ENCODE data around the gene SMIM17.
"Not testable (repeated sequence)": the region's sequence is repeated elsewhere in the genome, so short reads cannot be mapped to it uniquely, and the experiment has no call there.

The SMIM17 gene

GRCh38 chr19:56661248-56661647 lies 18.3 kb downstream of the SMIM17 start:
- no peak for DNase-seq

DNA sequence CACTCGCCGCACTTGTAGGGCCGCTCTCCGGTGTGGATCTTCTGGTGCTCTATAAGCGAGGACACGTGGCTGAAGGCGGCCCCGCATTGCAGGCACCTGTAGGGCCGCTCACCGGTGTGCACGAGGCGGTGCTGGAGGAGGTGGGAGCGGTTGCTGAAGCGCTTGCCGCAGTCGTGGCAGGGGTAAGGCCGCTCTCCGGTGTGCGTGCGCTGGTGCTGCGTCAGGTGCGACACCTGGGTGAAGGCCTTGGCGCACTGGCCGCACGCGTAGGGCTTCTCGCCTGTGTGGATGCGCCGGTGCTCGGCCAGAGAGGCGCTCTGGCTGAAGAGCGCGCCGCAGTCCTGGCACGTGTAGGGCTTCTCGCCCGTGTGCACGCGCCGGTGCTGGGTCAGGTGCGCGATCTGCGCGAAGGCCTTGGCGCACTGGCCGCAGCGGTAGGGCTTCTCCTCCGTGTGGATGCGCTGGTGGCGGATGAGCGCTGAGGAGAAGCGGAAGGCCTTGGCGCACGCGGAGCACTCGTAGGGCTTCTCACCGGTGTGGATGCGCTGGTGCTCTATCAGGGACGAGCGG lies 21.1 kb downstream of the SMIM17 start:
- no peak for DNase-seq

DNA sequence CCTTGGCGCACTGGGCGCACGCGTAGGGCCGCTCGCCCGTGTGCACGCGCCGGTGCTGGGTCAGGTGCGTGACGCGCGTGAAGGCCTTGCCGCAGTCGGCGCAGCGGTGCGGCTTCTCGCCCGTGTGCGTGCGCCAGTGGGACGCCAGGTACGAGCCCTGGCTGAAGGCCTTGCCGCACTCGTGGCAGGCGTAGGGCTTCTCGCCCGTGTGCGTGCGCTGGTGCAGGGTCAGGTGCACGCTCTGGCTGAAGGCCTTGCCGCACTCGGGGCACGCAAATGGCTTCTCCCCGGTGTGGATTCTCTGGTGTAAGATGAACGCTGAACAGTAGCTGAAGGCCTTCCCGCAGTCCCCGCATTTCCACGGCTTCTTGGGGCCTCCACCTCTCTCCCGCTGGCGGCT lies 21.6 kb downstream of the SMIM17 start:
- no peak for DNase-seq

DNA sequence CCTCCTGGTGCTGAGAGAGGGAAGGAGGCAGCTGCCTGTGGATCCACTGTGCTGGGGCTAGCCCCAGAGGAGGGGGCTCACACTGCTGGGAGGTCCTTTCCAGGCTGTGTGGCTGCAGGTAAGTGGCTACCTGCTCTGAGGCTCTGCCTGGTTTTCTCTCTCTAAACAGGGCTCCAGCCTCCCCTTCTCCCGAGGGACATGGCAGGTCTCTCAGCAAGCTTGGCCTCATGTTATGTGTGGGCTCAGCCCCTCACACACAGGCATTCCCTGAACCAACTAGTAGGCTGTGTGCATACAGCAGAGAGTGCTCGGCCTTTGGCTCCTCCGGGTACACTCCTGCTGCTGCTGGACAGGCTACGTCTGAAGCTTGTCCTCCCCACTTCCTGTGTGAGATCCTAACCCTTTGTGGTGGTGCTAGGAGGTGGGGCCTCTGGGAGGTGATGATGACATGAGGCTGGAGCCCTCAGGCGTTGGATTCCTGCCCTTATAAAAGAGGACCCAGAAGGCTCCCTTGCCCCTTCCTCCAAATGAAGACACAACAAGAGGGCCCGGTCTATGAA lies 24.4 kb downstream of the SMIM17 start:
- DNase-seq, result no peak

GRCh38 chr19:56668676-56669075 lies 25.7 kb downstream of the SMIM17 start:
- DNase-seq, result no peak

DNA sequence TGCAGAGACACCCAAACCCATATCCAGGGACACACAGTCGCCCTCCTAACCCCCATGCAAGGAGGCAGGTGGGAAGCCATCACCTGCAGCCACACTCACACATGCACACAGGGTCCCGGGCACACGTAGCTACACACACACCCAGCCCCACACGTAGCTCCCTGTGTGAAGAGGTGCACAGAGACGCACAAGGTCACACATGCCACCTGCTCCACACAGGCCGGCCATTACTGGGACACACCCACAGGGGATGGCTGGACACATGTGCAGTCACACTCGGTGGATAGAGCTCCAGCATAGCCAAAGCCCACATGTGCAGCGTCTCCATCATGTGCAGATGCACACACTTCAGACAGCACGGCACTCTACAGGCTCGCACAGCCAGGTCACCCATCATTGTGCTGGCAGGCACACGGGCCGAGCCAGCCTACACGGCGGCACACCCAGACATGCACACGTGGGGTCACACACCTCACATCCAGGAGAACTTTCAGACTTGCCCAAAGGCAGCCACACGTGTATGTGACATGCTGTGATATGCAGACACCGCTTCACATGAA lies 27.5 kb downstream of the SMIM17 start:
- no peak for DNase-seq

GRCh38 chr19:56670961-56671612 lies 28.1 kb downstream of the SMIM17 start:
- peak; percentile 22 for DNase-seq

DNA sequence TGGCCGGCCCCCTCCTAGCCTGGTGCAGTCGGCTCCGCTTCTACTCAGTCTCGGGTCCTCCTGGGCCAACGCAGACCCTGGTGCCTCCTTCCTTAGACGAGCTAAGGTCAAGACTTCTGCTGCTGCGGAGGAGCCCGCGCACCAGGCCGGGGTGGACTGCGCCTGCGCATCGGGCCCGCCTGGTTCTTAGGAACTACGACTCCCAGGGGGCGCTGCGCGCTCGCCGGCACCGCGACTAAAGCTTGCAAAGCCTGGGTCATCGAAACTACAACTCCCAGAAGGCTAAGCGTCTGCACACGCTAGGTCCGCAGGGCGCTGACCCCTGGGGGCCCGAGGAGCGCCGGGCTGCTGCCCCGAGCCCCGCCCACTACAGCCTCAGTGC lies 28.6 kb downstream of the SMIM17 start, which contains the start of gene ZNF835:
ZNF835 (minus strand) TSS at position 145 of the 382 bp plus-strand sequence. CDS start 6,559 bp downstream, outside the sequence.
- peak; percentile 94 for DNase-seq

GRCh38 chr19:56672610-56673009 lies 29.7 kb downstream of the SMIM17 start:
- not testable (repeated sequence) for DNase-seq

DNA sequence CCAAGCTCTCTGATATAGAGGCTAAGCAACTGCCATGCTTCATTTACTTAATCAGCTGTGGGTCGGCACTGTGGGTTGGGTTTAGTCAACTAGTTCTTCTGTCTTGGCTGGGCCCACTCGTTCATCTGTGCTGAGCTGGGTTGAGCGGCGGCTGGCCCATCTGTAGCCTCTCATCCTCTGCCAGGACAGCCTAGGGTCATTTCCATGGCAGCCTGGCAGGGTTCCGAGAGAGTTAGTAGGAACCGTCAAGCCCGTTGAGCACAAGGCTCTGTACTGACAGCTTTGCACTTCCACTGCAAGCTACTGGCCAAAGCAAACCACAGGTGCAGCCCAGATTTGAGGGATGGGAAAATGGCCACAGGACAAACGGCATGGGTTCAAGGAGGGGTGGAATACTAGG lies 35.2 kb downstream of the SMIM17 start:
- no peak for DNase-seq

DNA sequence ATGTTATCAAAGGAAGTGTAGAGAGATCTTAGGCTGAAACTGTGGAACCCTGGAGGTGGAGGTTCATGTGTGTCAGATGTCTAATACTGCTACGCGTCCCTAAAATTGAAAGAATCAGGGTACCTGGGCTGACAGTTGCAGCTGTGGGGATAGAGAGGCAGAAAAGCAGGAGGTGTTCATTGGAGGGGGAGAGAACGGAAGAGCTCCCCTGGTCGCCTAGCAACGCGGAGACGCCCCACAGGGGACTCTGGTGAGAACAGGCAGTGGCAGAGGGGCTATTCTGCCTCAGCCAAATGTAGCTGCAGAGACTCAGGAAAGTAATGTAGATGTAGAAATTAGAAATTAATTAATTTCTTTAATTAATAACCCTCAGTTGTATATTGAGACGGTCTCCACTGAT lies 38.7 kb downstream of the SMIM17 start:
- DNase-seq, result no peak

DNA sequence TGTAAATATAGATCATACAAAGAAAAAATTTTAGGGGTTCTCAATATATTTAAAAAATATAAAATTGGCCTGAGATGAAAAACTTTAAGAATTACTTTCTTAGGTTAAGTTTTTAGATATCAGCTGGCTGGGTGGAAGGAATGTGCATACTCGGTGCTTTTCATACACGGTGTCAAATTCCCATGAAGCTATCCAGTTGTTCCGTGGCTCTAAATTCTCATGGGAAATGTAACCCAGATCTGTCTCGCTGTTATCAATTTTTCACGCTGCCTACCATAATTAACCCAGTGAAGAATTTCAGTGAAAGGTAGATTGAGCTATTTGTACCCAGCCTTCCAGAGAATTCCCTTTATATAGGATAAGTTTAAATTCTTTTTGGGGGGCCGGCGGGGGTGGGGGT lies 40.2 kb downstream of the SMIM17 start:
- DNase-seq, result no peak

DNA sequence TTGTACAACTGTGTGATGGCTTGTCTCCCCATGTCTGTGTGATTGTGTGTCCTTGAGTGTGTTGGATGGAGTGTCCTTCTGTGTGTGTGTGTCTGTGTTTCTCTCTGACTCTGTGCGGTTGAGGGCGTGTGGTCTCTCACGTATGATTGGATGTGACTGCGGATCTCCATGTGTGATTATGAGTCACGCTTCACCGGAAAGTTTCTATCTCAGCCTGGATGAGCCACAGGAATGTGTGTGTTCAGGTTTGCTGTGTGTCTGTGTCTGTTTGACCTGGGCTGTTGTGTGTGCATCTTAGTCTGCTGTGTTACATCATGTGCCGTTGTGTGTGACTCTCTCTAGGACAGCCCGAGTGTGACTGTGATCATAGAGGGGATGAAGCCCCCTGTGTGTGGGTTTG lies 44.1 kb downstream of the SMIM17 start:
- DNase-seq, result no peak

DNA sequence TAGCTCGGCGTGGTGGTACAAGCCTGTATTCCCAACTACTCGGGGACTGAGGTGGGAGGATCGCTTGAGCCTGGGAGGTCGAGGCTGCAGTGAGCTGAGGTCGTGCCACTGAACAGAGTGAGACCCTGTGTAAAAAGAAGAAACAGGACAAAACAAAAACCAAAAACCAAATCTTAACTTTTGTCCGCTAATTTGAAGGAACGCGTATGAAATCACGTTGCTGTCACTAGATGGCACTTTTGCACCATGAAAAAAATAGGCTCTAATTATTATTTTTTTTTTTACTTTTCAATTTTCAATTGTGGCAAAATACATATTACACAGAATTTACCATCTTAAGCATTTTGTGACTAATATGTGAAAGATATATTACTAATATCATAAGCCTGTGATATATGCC lies 46.2 kb downstream of the SMIM17 start:
- DNase-seq, result no peak

DNA sequence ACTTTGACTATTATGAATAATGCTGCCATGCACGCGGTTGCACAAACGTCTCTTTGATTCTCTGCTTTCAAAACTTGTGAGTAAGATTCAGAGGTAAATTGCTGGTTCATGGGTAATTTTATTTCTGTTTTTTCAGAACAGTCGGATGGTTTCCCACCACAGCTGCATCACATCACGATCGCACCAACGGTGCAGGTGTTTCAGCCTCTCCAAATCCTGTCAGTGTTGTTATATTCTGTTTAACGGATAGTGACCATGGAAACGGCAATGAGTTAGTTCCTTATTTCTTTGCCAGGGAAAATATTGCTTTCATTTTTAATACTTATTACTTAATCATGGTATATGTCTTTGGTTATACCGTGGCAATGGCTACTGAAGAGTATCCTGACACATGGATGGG lies 47.7 kb downstream of the SMIM17 start:
- no peak for DNase-seq

DNA sequence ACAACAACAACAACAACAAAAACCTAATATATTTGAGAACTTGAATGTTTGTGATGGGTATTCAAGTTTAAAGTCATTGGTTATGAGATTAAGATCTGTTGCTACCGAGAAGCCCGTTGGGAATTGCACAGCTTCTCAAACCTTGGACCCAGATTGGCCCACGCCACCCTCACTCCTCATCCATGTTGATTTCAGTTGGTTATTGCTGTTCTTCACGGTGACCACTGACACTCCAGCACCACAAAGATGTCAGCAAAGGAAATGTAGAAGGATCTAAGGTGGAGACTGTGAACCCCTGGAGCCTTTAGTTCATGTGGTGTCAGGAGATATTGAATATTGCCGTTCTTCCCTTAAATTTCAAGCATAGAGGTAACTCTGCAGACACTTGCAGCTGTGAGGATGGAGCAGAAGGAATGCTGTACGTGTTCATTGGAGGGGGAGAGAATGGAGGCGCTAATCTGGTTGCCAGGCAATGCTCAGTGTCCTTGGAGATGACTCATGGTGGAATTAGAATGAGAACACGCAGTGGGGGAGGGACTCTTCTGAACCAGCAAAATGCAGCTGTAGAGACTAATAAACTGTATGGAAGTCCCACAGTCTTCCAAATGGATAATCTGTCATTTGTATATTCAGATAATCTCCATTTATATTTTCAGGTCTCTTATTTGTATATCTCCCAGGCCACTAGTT lies 49.4 kb downstream of the SMIM17 start:
- no peak for DNase-seq

DNA sequence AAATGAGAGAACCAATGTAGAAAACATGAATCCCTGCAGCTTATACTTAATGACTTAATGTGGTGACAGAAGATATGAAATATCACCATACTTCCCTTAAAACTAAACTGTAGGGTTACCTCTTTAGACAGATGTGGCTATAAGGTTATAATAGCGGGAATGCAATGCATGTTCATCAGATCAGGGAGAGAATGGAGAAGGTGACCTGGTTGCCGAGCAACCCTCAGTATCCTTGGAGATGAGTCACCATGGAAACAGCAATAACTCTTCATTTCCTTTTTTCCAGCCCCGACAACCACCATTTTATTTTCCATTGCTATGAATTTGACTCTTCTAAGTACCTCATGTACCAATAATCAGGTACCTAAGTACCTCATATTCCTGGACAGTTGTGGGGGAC lies 56.6 kb downstream of the SMIM17 start:
- no peak for DNase-seq

- no peak for DNase-seq
Observed at GRCh38 chr19:56701895-56702294, 58.9 kb downstream of the SMIM17 start.

DNA sequence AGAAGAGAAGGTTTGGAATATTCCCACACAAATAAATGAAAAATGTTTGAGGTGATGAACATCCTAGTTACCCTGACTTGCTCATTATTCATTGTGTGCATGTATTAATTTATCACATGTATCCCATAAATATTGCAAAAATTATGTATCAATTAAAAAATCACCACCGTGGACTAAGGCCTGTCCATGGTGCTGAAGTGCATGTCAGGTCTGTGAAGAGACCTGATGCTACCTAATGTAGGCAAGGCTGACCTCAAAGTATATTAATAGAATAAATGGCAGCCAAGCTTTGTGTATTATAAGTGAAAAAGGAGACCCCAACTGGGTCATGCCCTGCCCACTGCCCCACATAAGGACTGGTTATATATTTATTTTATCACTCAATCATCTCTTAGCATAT lies 63.0 kb downstream of the SMIM17 start:
- no peak for DNase-seq
